IPS-NIHi7 (cell line): Measurements from ENCODE around the gene EFCAB8.

Source experiments
- DNase-seq: peaks from one replicate; pipeline ENCODE4 v3.0.0; 2012; ENCODE audit warnings: mixed read lengths; ENCODE audit errors: extremely low spot score

The EFCAB8 gene

GRCh38 chr20:33007376-33008335, 148.9 kb downstream of the EFCAB8 start, which contains the start of gene BPIFB2:
BPIFB2 (plus strand) TSS chr20:33007704; CDS start chr20:33008575, 871 bp downstream.
- DNase-seq, result no peak

- DNase-seq, result no peak
These were observed 149.9 kb downstream of the EFCAB8 start for GRCh38 chr20:33008336-33009213.

GRCh38 chr20:33009214-33010132, 150.8 kb downstream of the EFCAB8 start:
- no peak for DNase-seq

GRCh38 chr20:33010133-33010504, 151.4 kb downstream of the EFCAB8 start:
- no peak for DNase-seq

GRCh38 chr20:33010674-33011449, 152.1 kb downstream of the EFCAB8 start:
- DNase-seq, result no peak
